GM21786 (cell line): Measurements from ENCODE around the gene LUZP1.
A peak's percentile ranks its signal among the peaks of the same experiment; 100 is the strongest.

Experiments
- ATAC-seq: cut with Tn5 transposase; IDR thresholded peaks from one replicate; pipeline ENCODE4 v1.9.1; 2021; ENCODE audit not compliant: unreplicated experiment

LUZP1 gene

GRCh38 chr1:23156940-23157339 is 11.7 kb downstream of the LUZP1 start:
- ATAC-seq, result no peak

- no peak for ATAC-seq
These were observed 15.5 kb downstream of the LUZP1 start for GRCh38 chr1:23152966-23153684.

DNA sequence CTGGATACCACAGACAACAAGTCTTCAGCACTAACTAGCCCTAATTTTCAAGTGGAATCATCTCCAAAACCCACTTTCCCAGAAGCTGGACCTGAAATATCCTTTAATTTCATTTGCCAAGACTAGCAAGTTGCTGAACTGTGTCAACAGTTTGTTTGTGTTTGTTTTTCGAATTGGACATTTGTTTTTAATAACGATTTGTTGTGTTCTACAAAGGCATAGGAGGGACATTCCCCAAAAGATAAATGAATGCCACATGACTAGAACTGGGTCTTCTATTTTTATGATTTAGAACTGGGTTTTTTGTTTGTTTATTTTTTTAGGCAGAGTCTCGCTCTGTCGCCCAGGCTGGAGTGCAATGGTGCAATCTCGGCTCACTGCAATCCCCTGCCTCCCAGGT is 17.9 kb downstream of the LUZP1 start:
- ATAC-seq, result no peak

DNA sequence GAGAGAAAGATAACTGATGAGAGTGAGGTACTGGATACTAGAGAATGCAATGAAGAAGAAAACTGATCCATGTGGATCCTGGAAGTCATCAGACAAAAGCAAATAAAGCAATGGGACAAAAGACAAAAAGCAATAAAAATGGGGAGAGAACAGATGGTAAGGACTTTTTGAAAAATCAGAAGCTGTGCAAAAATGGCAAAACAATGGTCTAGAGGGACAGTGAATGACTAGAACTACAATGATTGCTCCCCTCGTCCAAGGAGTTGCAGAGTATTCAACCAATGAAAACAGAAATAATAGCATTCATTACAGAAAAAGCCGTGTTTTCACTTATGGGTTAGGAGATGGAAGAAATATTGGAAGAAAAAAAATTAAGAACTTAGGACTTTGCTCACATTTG is 18.5 kb downstream of the LUZP1 start:
- ATAC-seq, result no peak

GRCh38 chr1:23149114-23149513 is 19.5 kb downstream of the LUZP1 start:
- peak; percentile 60 for ATAC-seq

DNA sequence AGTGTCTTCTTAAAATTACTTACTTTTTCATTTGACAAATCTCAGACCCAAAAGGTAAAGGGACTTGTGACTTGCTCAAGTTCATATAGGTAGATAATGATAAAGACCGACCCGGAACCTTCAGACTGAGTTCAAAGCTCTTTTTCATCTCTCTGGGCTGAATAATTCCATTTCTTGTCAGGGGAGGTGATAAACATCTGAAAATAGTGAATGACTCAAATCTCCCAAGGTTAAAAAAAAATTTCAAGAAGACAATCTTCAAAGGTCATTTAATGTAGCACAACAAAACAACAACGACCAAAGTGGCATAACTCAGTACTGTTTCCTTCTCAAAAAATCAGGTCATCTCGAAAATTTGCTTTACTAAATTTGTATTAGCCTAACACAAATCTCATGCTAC is 20.6 kb downstream of the LUZP1 start:
- ATAC-seq, result no peak

GRCh38 chr1:23140940-23141596 is 27.6 kb downstream of the LUZP1 start:
- no peak for ATAC-seq

GRCh38 chr1:23135268-23135667 is 33.4 kb downstream of the LUZP1 start:
- ATAC-seq, result no peak

DNA sequence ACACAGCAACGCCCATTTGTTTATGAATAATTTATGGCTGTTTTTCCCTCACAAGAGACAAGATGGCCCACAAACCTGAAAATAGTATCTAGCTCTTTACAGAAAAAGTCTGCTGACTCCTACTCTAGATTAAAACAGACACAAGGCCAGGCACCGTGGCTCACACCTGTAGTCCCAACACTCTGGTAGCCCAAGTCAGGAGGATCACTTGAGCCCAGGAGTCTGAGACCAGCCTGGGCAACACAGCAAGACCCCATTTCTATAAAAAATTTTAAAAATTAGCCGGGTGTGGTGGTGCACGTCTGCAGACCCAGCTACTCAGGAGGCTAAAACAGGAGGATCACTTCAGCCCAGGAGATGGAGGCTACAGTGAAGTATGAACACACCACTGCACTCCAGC is 34.6 kb downstream of the LUZP1 start:
- ATAC-seq, result no peak

GRCh38 chr1:23133587-23133986 is 35.1 kb downstream of the LUZP1 start:
- ATAC-seq, result no peak

DNA sequence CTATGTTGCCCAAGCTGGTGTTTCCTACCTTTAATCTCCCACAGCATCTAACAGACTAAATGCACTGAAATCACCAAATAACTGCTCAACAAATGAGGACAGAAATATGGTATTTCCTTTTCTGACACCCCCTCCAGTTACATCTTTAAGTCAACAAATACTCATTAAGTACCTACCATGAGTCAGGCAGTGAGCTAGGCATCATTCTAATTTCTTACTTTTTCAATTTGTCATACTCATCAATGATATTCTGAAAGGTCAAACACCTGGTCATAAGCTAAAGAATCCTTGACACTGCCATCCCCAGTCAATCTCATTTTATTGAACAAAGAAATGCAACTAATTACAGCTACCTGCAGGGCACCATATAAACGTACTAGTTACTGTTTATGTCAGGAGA is 36.6 kb downstream of the LUZP1 start:
- ATAC-seq, result no peak

- no peak for ATAC-seq
These were observed 38.8 kb downstream of the LUZP1 start for GRCh38 chr1:23129846-23130245.

- no peak for ATAC-seq
These were observed 41.9 kb downstream of the LUZP1 start for GRCh38 chr1:23126801-23127200.

DNA sequence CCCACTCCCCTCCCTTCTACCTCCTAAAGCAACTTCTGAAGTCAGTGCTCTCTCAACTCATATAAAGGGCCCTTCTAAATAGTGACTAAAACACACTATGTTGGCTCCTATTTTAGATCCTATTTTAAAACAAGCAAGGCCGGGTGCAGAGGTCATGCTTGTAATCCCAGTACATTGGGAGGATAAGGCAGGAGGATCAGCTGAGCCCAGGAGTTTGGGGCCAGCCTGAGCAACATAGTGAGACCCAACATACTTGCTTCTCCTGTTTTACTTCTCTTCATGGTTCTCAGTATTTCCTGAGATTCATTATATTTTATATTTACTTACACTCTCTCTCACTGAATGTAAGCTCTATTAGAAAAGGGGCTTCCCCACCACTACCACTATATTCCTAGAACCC is 42.5 kb downstream of the LUZP1 start:
- no peak for ATAC-seq

DNA sequence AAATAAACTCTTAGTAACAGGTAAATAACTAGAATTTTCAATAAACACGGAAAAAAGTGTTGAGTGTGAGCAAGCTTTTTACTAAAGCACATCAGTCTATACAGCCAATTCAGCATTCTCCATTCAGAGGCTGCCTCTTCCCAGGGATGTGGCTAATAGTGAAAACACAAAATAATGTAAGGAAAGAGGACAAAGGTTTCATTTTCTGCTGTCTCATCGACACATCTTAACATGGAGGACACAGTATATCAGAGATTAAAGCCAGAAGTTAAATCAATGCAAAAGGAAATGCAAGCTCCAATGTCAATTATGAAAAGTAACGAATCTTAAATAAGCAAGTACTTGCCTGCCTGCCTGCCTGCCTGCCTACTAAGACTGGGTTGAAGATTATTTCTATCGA is 43.2 kb downstream of the LUZP1 start:
- ATAC-seq, result no peak

DNA sequence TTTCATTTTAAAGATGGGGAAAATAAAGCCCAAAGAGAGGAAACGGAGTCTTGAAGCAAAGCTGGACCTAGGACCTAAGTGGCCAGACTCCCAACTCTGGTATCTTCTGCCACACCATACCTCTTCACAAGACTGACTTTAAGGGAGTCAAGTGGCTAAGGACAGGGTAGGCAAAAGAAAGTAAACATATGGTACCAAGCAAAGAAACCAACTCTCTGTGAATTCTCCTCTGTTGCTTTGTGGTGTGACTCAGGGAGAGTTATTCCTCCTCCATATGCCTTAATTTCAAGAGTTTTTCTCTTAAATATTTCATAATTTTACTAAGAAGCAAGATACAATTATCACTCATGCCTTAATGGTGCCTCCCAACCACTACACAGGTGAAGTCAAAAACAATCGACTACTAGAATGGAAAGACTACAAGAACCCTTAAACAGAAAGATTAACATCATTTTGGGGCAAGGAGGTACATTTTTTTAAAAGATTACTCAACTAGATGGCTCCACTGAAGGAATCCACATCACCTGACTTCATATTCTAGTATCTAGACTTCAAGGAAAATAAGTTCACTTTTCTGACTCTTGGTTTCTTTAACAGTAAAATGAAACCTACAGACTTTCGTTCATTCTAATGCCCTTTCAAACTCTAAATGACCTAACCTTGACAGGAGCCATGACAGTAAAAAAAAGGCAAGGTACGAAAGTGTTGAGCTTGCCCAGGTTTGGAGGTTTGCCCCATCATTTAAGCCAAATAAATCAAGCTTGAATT is 44.2 kb downstream of the LUZP1 start:
- no peak for ATAC-seq

DNA sequence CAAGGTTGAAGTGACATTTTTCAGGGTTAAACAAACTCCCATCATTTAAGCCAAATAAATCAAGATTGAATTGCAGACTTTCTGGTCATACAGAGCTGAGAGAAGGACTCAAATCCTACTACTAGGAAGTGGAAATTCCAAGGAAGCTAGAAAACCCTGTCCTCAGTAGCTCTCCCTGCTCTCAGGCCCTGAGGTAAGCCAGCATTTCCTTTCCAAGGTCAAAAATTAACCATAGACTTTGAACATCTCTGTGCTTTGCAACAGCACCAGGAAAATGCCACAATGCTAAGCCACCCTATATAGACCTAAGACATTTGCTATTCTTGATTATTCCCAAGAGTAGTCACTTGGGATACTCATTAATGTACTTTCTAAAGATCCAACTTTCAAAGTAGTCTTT is 45.1 kb downstream of the LUZP1 start:
- no peak for ATAC-seq

GRCh38 chr1:23122796-23123195 is 45.9 kb downstream of the LUZP1 start:
- no peak for ATAC-seq

DNA sequence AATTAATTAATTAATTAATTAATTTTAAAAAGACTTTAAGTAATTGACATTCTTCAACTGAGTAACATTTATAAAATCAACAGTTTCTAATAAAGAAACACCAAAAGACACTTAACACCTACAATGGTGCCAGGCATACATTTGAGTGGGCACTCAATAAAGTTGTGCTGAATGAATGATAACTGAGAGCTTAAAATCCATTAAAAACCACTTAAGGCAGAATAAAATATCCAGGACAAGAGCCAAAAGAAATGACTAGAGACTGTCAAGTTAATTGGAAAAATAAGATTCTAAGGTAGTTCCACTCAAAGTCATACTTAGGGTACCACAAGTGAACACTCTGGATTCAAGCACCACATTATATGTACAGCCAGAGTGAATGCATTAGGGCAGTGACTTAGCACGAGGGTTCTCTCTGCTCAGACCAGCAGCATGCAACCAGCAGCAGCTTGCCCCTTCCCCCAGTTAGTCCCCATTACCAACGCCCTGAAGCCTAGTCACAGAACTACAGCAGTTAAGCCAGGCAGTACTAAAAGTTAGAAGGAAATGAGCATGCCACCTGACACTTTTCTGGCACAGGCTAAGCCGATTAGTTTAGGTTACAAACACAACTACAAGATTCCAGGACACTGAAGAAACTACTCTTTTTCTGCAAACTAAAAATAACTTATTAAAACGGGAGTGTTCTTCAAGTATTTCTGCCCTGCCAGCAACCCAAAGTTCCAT is 46.5 kb downstream of the LUZP1 start:
- no peak for ATAC-seq

GRCh38 chr1:23120383-23120782 is 48.3 kb downstream of the LUZP1 start:
- no peak for ATAC-seq

GRCh38 chr1:23118957-23119792 is 49.5 kb downstream of the LUZP1 start:
- no peak for ATAC-seq
